HepG2 (cell line): Measurements from ENCODE around the gene PDCD10. TPM values are rescaled to one million over a fixed set of nuclear protein-coding genes. Genes with fewer than 3 reads are reported as not detected.

Experiments
- BHLHE40 ChIP-seq: IDR thresholded peaks from 2 replicates; pipeline ENCODE4 v1.6.1; 2011; ENCODE audit warnings: low read length, improper control_type of control experiment
- CBX1 ChIP-seq: IDR thresholded peaks from one replicate; pipeline ENCODE4 v1.6.1; 2016; ENCODE audit warnings: antibody characterized with exemption, low read depth
- ELF1 ChIP-seq: sonication (generic); formaldehyde crosslinking; IDR thresholded peaks from 2 replicates; pipeline ENCODE4 v1.4.0; 2020; ENCODE audit warnings: missing genetic modification reagents
- GATA4 ChIP-seq: sonication (generic); IDR thresholded peaks from 2 replicates; pipeline ENCODE4 v1.6.1; 2016; ENCODE audit warnings: antibody characterized with exemption, low read depth, borderline replicate concordance
- HDAC1 ChIP-seq: sonication (generic); formaldehyde crosslinking; IDR thresholded peaks from 2 replicates; pipeline ENCODE4 v1.5.1; 2020; ENCODE audit warnings: mild to moderate bottlenecking, missing genetic modification reagents
- JUNB ChIP-seq: sonication (generic); formaldehyde crosslinking; IDR thresholded peaks from 2 replicates; pipeline ENCODE4 v1.8.0; 2022; ENCODE audit warnings: missing genetic modification reagents, mild to moderate bottlenecking, borderline replicate concordance
- JUND ChIP-seq: sonication (generic); formaldehyde crosslinking; IDR thresholded peaks from 2 replicates; pipeline ENCODE4 v1.8.0; 2022; ENCODE audit warnings: mild to moderate bottlenecking, missing genetic modification reagents
- PAWR ChIP-seq: sonication (generic); formaldehyde crosslinking; IDR thresholded peaks from 2 replicates; pipeline ENCODE4 v1.4.0; 2020; ENCODE audit warnings: missing genetic modification reagents, mild to moderate bottlenecking, borderline replicate concordance
- PBX3 ChIP-seq: sonication (generic); formaldehyde crosslinking; IDR thresholded peaks from 2 replicates; pipeline ENCODE4 v1.8.1; 2023; ENCODE audit warnings: missing genetic modification reagents, inconsistent platforms, borderline replicate concordance
- RBFOX2 ChIP-seq: fragments of 200-400 bp; formaldehyde crosslinking; IDR thresholded peaks from 2 replicates; pipeline ENCODE4 v1.6.1; 2017; ENCODE audit warnings: low read depth, mild to moderate bottlenecking, low read length
- SP140L ChIP-seq: sonication (generic); formaldehyde crosslinking; IDR thresholded peaks from 2 replicates; pipeline ENCODE4 v1.4.0; 2020; ENCODE audit warnings: missing genetic modification reagents, borderline replicate concordance
- SSRP1 ChIP-seq: IDR thresholded peaks from 2 replicates; pipeline ENCODE4 v1.6.1; 2016; ENCODE audit warnings: control low read depth
- STAT6 ChIP-seq: sonication (generic); formaldehyde crosslinking; IDR thresholded peaks from 2 replicates; pipeline ENCODE4 v1.4.0; 2020; ENCODE audit warnings: missing genetic modification reagents, mild to moderate bottlenecking, borderline replicate concordance
- TCF7L2 ChIP-seq: IDR thresholded peaks from 2 replicates; pipeline ENCODE4 v1.6.1; 2011; ENCODE audit warnings: mild to moderate bottlenecking, low read depth, low read length, moderate library complexity
- TIGD3 ChIP-seq: sonication (generic); formaldehyde crosslinking; IDR thresholded peaks from 2 replicates; pipeline ENCODE4 v1.5.1; 2020; ENCODE audit warnings: mild to moderate bottlenecking, missing genetic modification reagents, borderline replicate concordance
- TMF1 ChIP-seq: sonication (generic); formaldehyde crosslinking; IDR thresholded peaks from 2 replicates; pipeline ENCODE4 v1.8.1; 2022; ENCODE audit warnings: low read depth, missing genetic modification reagents
- YEATS4 ChIP-seq: sonication (generic); formaldehyde crosslinking; IDR thresholded peaks from 2 replicates; pipeline ENCODE4 v1.4.0; 2020; ENCODE audit warnings: missing genetic modification reagents, borderline replicate concordance
- ZKSCAN8 ChIP-seq: IDR thresholded peaks from 2 replicates; pipeline ENCODE4 v1.6.1; 2016; ENCODE audit warnings: borderline replicate concordance, missing genetic modification reagents, missing compliant biosample characterization
- ZNF160 ChIP-seq: sonication (generic); formaldehyde crosslinking; IDR thresholded peaks from 2 replicates; pipeline ENCODE4 v1.8.0; 2022; ENCODE audit warnings: mild to moderate bottlenecking, inconsistent platforms, missing genetic modification reagents
- ZNF326 ChIP-seq: sonication (generic); formaldehyde crosslinking; IDR thresholded peaks from 2 replicates; pipeline ENCODE4 v1.4.0; 2020; ENCODE audit warnings: missing genetic modification reagents, borderline replicate concordance
- ZNF335 ChIP-seq: sonication (generic); formaldehyde crosslinking; IDR thresholded peaks from 2 replicates; pipeline ENCODE4 v1.4.0; 2020; ENCODE audit warnings: missing genetic modification reagents
- ZNF747 ChIP-seq: sonication (generic); formaldehyde crosslinking; IDR thresholded peaks from 2 replicates; pipeline ENCODE4 v1.8.1; 2023; ENCODE audit warnings: missing genetic modification reagents, mild to moderate bottlenecking, borderline replicate concordance
- ZNF800 ChIP-seq: sonication (generic); formaldehyde crosslinking; IDR thresholded peaks from 2 replicates; pipeline ENCODE4 v1.4.0; 2020; ENCODE audit warnings: missing genetic modification reagents
- polyA plus RNA-seq, 8 experiments: library from polyadenylated mRNA; depleted of rRNA in 3 of 8; stranded (reverse) in 7 of 8; unstranded in 1 of 8; fragments of >200 nt; fragmentation: Illumina TruSeq in 4 of 8; extraction: Trizol in 4 of 8; gene quantifications; 2 replicates each; pipeline versions ENCODE4 v1.2.1 to v1.2.3, GENCODE V29; 2011 to 2016; ENCODE audit warnings: low read depth in 4 of 8, missing spikeins in 1 of 8, mixed read lengths in 1 of 8; ENCODE audit not compliant: insufficient read depth in 1 of 8
- total RNA-seq, 5 experiments: library from RNA; depleted of rRNA; stranded (reverse); fragments of >200 nt; fragmentation: Illumina TruSeq; extraction: Trizol; gene quantifications; 2 replicates each; pipeline ENCODE4 v1.2.3, GENCODE V29; 2016; ENCODE audit warnings: low read depth in 1 of 5

Gene PDCD10
- total and polyA plus RNA-seq, 2 of the 13 experiments (the other 11 are each of a cell fraction or from before 2014, with no cell fraction given), result 48.5 to 53.9 TPM

- TF ChIP-seq ZNF800 (no peak), TCF7L2 (no peak), ELF1 (CRISPR knock-in tag) (no peak), ZKSCAN8 (CRISPR knock-in tag) (no peak), ZNF326 (CRISPR knock-in tag) (no peak), SP140L (CRISPR knock-in tag) (peak; percentile 19; the same call in 1 of the 2 replicates), CBX1 (no peak), ZNF160 (CRISPR knock-in tag) (peak; percentile 63; the same call in 1 of the 2 replicates), JUND (CRISPR knock-in tag) (no peak), ZNF335 (CRISPR knock-in tag) (no peak), STAT6 (CRISPR knock-in tag) (no peak), PAWR (CRISPR knock-in tag) (peak; percentile 36; the same call in 1 of the 2 replicates), GATA4 (peak; percentile 31; the same call in 1 of the 2 replicates), TIGD3 (CRISPR knock-in tag) (0 out of 2 replicates have a peak, but pooled peaks have one; percentile 51), JUNB (CRISPR knock-in tag) (no peak), RBFOX2 (peak; percentile 40; the same call in 1 of the 2 replicates), SSRP1 (no peak), PBX3 (CRISPR knock-in tag) (no peak), BHLHE40 (no peak), TMF1 (CRISPR knock-in tag) (0 out of 2 replicates have a peak, but pooled peaks have one; percentile 70), HDAC1 (CRISPR knock-in tag) (peak; percentile 80), ZNF747 (CRISPR knock-in tag) (no peak), YEATS4 (0 out of 2 replicates have a peak, but pooled peaks have one; percentile 12)
Measured at GRCh38 chr3:167735233-167736138, 794 bp upstream of the PDCD10 start, which contains the start of gene SERPINI1 (continued).
